BJ (cell line): ENCODE measurements around the gene BOD1L1. TPM values are rescaled to one million over a fixed set of nuclear protein-coding genes. Genes with fewer than 3 reads are reported as not detected.

Experiments used
- CTCF ChIA-PET: fragments of 350-600 bp; formaldehyde crosslinking; extraction: SDS; loops from one replicate; lab custom pipeline; 2021; ENCODE audit warnings: antibody characterized with exemption, inconsistent platforms; lab: Yijun Ruan, JAX
- POLR2A ChIA-PET: fragments of 300-600 bp; sonication (Branson Sonifier 250); formaldehyde crosslinking; extraction: SDS; loops from one replicate; lab custom pipeline; 2021; ENCODE audit warnings: antibody characterized with exemption; lab: Charles Lee
- DNase-seq: peaks from one replicate; pipeline ENCODE4 v3.0.0-alpha.2; 2011; ENCODE audit warnings: low read depth
- H3K27me3 ChIP-seq: 2 replicates; pipeline ENCODE4 v1.6.0; 2011; ENCODE audit warnings: low read length; ENCODE audit not compliant: control insufficient read depth, insufficient read depth
- H3K36me3 ChIP-seq: 2 replicates; pipeline ENCODE4 v1.5.1; 2011; ENCODE audit warnings: low read length; ENCODE audit not compliant: control insufficient read depth, insufficient read depth
- H3K4me3 ChIP-seq: 2 replicates; pipeline ENCODE4 v1.5.1; 2011; ENCODE audit warnings: low read depth, mild to moderate bottlenecking, control low read depth, low read length
- polyA plus RNA-seq: library from polyadenylated mRNA; depleted of rRNA; stranded (reverse); fragments of >200 nt; gene quantifications from 2 replicates; pipeline ENCODE4 v1.2.3, GENCODE V29; 2011
- TF ChIP-seq, protein P1 (sequence below): IDR thresholded peaks from 2 replicates; pipeline ENCODE4 v1.5.1; 2011; ENCODE audit warnings: low read depth, mild to moderate bottlenecking, control low read depth, inconsistent platforms, low read length, moderate library complexity; ENCODE audit not compliant: insufficient read depth

The BOD1L1 gene
- polyA plus RNA-seq, 1 experiment: 8.9 TPM

- no peaks in the 10 kb centered on the region for H3K27me3 ChIP-seq
- TF ChIP-seq, protein P1, sequence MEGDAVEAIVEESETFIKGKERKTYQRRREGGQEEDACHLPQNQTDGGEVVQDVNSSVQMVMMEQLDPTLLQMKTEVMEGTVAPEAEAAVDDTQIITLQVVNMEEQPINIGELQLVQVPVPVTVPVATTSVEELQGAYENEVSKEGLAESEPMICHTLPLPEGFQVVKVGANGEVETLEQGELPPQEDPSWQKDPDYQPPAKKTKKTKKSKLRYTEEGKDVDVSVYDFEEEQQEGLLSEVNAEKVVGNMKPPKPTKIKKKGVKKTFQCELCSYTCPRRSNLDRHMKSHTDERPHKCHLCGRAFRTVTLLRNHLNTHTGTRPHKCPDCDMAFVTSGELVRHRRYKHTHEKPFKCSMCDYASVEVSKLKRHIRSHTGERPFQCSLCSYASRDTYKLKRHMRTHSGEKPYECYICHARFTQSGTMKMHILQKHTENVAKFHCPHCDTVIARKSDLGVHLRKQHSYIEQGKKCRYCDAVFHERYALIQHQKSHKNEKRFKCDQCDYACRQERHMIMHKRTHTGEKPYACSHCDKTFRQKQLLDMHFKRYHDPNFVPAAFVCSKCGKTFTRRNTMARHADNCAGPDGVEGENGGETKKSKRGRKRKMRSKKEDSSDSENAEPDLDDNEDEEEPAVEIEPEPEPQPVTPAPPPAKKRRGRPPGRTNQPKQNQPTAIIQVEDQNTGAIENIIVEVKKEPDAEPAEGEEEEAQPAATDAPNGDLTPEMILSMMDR: no peak
- H3K36me3 ChIP-seq: peaks cover 6% of the 10 kb centered on the region
- ChIA-PET CTCF (no interaction called here), POLR2A (no interaction called here)
- DNase-seq: no peak
- no peak overlapping the region for H3K4me3 ChIP-seq
These were observed 9.2 kb downstream of the BOD1L1 start for GRCh38 chr4:13618212-13618806.

- TF ChIP-seq, protein P1: no peak
- ChIA-PET POLR2A (no interaction called here), CTCF (interaction anchor here (0.6 kb wide), 1 partner anchor 10 kb away, joined by 3 read pairs; no protein-coding TSS in a partner anchor)
- no peak for DNase-seq
- Histone ChIP-seq H3K27me3 (no peaks in the 10 kb centered on the region), H3K36me3 (peaks cover 7% of the 10 kb centered on the region), H3K4me3 (no peak overlapping the region)
These were observed 9.7 kb downstream of the BOD1L1 start for GRCh38 chr4:13617801-13618200.

DNA sequence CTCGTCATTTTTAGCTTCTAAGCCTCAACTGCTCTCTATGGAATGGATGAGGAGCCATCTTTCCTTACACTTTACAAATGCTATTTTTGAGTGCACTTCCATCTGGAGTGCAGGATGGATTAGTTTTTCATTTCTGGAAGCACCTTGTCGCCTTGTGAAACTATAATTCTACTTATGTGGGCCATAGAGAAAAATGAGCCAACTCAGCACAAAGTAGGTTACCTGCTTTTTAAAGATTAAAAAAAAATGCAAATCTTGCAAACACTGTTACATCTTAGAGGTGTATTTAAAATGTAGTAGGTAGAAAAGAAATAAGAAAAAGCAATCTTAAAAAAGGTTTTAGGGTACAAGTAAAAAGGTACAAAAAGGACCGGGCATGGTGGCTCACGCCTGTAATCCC lies 10.9 kb downstream of the BOD1L1 start:
- ChIA-PET POLR2A (no interaction called here), CTCF (no interaction called here)
- Histone ChIP-seq H3K4me3 (no peak overlapping the region), H3K36me3 (peaks cover 8% of the 10 kb centered on the region), H3K27me3 (no peaks in the 10 kb centered on the region)
- TF ChIP-seq, protein P1: no peak
- DNase-seq: no peak

- ChIA-PET CTCF (no interaction called here), POLR2A (no interaction called here)
- DNase-seq: no peak
- no peak overlapping the region for H3K4me3 ChIP-seq
- H3K36me3 ChIP-seq: peaks cover 8% of the 10 kb centered on the region
- H3K27me3 ChIP-seq: no peaks in the 10 kb centered on the region
- TF ChIP-seq, protein P1: no peak
These were observed 12.4 kb downstream of the BOD1L1 start for GRCh38 chr4:13615161-13615560.

GRCh38 chr4:13612569-13612968 lies 15.0 kb downstream of the BOD1L1 start:
- TF ChIP-seq, protein P1: no peak
- no peaks in the 10 kb centered on the region for H3K27me3 ChIP-seq
- ChIA-PET CTCF (interaction anchor here (1.1 to 1.5 kb wide), 3 partner anchors 9 to 19 kb away, joined by 3 read pairs; no protein-coding TSS in a partner anchor), POLR2A (no interaction called here)
- H3K4me3 ChIP-seq: no peak overlapping the region
- peaks cover 6% of the 10 kb centered on the region for H3K36me3 ChIP-seq
- no peak for DNase-seq
